HTERT RPE-1 (cell line): ENCODE measurements around the gene RGS7BP.
"Not testable (repeated sequence)": the region's sequence is repeated elsewhere in the genome, so short reads cannot be mapped to it uniquely, and the experiment has no call there.

Source experiments
- in situ Hi-C: fragments of 300-500 bp; cut with MboI; formaldehyde crosslinking; loops from 4 replicates; pipeline ENCODE4 v1.14.3; 2020; ENCODE audit warnings: low sequenced_read_pairs

The RGS7BP gene

DNA sequence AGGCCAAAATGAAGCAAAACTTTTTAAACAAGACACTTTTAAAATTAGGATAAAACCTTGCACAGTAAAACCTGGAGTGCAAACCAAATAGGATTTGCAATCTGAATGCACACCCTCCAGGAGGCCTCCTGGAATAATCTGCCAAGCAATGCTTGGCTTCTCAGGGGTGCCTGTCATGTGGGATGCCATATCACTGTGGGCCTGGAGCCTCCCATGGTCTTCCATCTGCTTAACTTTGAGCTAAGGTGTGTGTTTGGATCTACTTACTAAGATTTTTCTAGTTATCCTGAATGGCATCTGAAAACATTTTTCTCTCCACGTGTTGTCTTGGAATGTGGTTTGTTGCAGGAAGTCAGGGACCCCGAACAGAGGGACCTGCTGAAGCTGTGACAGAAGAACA lies 52.1 kb downstream of the RGS7BP start:
- in situ Hi-C loops = no loop called here

DNA sequence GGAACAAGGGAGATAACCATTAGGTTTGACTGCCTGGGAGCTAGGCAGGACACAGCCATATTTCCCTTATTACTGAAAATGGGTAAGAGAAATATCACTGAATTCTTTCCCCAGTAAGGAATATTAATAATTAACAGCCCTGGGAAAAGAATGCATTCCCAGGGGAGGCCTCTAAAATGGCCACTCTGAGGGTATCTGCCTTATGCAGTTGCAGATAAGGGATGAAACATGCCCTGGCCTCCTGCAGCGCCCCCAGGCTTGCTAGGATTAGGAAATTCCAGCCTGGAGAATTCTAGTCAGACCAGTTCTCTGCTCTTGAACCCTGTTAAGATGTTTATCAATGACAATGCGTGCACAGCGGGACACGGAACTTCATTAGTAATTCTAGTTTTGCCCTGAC lies 52.8 kb downstream of the RGS7BP start:
- in situ Hi-C loops = not testable (repeated sequence)

DNA sequence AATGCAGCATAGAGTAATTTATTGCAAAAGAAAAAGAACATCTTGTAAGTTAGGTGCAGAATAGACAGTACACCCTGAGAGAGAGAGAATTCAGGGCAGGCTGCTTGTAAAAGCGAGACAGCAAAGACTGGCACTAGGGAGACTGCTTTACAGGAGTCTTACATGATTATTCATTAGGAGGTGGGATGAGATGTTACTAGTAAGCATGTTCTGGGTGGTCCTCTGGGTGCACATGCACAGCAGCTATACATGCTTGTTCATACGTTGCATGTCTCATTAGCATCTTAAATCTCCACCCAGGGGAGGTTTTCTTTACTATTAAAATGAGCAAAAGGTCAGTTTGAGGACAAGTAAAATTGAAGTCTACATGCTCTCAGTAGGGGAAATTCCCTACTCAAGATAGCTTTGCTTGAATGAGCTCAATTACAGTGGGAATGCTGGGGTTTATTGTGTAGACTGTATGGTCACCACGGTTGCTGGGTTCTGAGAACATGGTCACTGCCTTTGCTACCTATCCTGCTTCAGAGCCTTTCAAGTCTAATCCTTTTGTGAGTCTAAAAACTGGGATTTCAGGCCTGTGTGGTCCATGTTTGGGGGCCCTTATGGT lies 60.6 kb downstream of the RGS7BP start:
- in situ Hi-C loops = no loop called here

DNA sequence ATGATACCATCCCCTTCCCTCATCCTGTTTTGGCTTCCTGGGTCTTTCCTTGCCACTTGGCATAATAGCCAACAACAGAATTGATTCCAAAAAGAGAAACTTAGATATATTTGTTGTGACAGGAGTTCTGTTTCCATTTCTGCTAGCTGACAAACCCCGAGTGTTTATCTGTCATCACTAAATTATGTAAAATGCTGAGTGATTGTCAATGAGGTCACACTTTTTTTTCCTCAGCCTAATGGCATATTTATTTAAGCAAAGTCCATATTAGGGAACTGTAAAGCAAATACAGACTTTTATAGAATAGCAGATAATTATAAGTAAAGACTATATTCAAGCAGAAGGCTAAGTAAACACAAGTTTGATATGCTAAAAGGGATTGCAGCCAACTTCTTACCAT lies 64.0 kb downstream of the RGS7BP start:
- in situ Hi-C loops = no loop called here

DNA sequence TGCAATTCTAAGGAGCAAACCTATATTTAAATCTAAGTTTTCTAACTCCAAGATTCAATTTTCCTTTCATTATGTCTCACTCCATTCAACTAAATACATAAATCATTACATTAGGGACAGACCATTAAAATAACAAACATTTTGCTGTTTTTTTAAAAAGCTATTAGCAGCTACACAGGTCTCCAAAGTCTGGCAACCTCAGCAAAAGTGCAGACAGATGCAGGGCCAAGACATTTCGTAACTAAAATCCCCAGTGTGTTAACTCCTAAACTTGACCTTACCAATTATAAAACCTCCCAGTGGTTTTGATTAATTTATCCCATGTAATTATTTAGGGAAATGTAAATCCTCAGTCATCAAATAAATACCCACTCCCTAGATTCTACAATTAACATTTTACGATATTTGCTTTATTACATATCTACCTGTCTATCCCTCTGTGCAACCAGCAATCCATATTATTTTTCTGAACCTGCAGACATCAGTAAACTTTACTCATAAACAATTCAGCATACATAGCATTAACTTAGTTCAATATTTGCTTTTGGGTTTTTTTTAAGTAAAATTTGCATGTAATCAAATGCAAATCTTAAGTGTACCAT lies 64.7 kb downstream of the RGS7BP start:
- in situ Hi-C loops = no loop called here

DNA sequence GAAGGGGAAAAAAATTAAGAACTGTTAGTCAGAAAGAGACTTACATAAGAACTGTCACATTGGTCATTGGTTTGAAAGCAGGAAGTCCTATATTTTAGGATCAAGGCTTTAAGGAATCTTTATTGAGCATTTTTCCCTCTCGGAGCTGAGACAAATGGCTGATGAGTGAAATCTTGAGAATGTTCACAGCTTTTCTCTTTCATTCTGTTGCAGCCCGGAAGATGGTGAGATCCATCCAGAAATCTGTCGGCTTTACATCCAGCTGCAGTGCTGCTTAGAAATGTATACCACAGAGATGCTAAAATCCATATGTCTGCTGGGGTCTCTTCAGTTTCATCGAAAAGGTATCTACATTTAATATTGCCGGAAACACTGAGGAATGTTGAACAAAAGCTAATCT lies 69.7 kb downstream of the RGS7BP start:
- in situ Hi-C loops = no loop called here

DNA sequence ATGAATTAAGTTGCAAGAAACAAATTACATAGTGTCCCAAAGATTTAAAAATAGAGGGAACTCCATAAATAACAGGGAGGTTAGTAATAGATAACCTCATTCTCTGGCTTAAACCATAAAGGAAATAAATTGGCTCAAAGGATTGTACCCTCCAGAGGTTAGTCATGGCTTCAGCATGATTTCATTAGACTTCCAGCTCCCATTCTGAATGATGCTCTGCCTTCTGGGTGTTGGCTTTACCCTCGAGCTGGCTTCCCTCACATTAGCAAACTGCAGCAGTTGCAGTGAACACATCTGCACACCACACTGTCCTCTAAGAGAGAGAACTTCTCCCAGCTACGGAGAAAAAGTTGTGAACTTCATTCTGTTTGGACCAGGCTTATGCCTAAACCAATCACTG lies 70.4 kb downstream of the RGS7BP start:
- in situ Hi-C loops = no loop called here

DNA sequence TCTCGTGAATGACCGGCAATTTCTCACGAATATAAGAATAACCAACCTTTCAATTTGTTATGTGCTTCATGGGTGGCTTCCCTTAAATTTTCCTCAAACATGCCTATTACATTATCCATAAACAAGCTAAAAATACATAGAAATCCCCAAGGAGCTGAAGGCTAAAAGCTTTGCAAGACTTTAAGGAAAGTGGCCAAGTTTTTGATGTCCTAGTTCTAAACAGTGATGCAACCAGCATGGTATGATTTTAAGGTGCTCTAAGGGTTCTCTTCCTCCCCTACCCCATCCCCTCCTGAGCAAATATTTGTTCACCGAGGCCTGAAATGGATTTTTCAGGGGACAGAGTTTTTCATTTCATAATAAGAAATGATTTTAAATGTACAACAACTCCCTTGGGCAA lies 79.8 kb downstream of the RGS7BP start:
- in situ Hi-C loops = no loop called here

DNA sequence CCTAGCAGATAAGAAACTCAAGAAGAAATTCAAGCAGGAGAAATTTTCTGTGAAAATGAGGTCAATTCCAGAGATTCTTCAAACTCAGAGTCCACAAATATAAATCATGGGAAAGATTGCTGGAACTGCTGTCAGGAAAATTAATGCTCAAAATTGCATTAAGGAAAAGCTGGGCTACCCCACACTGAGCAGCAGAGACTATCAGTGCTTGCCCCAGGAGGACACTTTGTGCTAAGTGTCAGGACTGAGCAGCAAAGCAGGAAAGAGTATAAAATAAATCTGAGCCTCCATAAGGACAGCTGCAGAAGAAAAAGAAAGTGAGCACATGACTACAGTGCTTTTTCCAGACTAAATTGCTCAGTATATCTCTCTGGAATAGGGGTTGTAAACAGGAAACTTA lies 81.6 kb downstream of the RGS7BP start:
- in situ Hi-C loops = no loop called here

DNA sequence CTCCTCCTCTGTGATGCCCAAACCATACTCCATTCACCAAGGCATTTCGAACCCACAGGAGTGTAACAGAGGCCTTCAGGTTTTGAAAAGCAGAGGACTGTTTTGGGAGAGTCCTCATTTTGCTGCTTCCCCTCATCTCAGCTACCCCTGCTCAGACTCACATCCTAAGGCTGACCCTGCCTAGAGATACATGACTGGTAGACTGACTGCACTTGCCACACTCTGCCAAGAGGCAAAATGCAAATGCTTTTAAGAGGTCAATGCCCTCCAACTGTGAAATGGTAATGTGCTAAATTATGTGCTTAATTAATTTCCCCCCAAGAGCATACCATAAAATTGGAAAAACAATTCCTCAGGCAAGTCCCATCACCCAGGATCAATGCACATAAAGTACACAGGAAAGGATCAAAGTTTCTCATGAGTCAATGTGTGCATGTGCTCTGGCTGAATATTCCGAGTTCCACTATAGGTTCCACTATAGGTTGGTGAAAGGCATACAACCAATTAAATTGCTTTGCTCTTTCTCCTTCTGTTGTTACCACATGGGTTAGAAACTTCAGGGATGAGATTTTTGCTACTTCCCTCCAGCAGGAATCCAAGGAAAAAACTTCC lies 87.0 kb downstream of the RGS7BP start:
- in situ Hi-C loops = no loop called here

DNA sequence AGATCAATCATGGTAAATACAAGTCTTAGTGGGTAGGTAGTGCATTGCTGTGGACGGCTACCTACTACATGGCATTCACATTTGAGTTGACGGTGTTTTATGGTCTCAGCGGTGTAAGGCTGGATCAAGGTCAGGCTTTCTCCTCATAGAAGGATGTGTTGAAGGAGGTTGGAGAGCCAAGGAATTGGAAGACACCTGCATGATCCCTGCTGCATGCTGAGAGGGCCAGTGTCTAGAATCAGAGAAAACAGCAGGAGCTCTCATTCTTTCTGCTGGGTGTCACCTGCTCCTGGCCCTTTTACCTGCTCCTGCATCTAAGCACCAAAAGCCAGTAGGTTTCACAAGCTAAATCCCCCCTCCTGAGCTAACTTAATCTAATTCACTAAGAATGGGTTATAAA lies 88.2 kb downstream of the RGS7BP start:
- in situ Hi-C loops = no loop called here

DNA sequence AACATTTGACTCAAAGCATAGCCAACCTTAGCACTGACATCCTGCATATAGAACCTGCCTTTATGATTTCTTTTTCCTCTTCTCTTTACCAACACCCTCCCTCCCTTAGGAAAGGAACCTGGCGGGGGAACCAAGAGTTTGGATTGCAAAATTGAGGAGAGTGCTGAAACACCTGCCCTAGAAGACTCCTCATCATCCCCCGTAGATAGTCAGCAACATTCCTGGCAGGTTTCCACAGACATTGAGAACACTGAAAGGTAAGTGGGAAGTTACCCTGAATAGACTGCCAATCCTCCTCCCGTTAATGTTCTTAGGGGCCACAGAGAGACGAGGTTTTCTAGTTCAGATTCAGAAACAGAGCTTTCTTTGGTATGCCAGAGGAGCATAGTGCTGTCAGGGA lies 88.8 kb downstream of the RGS7BP start:
- in situ Hi-C loops = no loop called here

DNA sequence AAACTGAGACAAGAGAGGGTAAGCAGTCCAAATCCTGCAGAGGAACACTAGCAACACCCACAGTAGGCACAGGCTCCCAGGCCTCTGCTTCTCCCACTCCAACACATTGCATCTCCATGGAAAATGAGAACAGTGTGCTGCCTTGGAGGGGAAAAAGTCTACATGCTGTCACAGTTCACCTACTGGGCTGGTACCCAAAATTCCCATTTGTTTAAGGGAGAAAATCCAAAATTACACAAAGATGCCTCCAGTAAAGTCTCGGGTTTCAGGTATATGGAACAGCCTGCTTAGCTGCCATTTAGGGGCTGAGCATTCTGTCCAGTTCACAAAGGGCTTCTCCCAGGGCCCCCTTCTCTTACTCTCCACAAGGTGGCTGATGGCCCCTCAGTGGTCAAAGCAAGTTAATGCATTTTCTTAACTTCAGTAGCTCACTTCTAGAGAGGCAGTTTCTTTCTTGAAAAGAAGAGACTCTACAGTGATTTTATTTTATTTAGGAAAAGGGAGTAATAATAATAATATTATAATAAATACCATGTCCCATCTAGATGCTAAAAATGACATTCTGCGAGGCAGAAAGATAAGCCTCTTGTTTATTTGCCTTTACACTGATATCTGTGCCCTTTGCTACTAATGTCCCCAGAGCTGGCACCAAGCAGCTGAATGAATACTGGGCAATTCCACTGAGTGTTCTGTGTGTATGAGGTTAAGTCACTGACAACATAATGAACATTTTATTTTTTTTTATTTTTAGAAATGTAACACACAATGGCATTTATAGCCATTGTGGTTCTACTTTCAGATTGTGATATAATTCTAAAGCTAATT lies 89.4 kb downstream of the RGS7BP start:
- in situ Hi-C loops = no loop called here

DNA sequence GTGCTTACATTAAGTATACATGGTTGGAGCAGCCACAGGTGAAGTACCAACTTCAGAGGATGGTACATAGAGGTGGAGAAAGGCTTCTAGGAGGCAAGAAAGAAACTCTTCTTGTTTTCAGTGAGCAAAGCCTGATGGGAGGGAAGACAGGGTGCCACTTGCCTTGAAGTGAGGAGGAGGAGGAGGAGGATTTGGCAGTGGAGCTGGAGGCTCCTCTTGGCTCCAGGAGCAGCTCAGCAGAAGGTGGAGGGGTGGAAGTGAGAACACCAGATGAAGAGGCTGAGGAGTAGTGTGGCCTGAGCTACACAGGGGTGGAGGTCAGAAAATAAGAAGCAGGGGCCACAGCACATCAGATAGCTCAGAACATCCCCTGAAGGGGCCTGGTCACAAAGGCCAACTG lies 93.4 kb downstream of the RGS7BP start:
- in situ Hi-C loops = no loop called here

DNA sequence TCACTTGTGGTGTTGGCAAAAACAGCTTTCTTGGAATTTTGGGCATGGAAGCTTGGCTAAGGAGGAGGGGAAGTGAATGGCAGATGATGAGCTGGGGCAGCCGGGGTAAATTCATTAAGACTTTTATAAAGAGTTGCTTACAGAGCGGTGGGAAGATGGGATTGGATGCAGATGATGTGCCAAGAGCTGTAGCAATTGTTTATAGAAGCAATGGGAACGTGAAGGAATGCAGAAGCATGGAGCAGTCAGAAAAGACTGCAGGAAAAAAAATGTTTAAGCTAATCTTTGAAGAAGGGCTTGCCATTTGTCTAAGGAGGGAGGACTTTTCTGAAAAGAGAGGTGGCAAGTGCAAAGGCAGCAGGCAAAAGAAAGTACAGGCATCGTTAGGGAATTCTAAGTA lies 97.9 kb downstream of the RGS7BP start:
- in situ Hi-C loops = no loop called here

DNA sequence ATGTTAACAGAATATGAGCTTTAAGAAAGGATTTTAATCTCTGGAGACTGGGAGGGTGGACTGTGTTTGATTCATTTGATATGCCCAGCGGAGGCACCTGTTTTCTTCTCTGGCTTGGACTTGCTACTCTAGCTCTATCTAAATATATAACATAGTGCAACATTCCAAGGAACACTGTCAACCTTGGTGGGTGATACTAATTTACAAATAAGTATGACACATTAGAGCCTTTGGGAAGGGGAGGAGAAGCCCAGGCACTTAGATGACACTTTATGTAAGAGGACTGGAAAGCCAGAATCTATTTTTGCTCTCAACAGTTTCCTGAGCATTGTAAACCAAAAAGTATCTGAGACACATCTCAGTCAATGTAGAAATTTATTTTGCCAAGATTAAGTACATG lies 101.1 kb downstream of the RGS7BP start:
- in situ Hi-C loops = no loop called here

DNA sequence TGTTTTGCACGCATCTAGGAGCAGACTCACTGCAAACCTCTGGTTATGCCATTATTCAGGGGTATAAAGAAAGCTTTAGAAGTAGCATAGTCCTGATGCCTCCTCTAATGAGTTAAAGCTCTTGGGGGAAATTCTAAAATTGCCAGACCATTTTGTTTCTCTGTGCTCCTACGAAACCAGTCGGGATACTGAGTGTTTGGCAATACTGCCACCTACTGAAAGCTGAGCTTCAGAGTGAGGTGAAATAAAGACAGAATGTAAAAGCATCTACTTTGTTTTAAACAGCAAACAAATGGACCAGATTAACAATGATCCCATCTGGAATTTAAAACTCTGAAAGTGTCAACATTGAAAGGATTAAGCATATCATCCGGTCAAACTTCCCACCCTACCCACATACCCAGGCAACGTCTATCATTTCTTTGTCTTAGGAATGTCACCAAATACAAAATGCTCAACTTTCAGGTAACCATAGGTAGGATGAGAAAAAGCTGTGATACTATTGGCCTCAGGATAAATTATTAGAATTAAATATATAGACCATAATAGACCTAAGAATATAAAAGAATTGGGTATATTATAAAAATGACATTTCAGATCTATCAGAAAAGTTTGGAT lies 106.6 kb downstream of the RGS7BP start:
- in situ Hi-C loops = no loop called here

DNA sequence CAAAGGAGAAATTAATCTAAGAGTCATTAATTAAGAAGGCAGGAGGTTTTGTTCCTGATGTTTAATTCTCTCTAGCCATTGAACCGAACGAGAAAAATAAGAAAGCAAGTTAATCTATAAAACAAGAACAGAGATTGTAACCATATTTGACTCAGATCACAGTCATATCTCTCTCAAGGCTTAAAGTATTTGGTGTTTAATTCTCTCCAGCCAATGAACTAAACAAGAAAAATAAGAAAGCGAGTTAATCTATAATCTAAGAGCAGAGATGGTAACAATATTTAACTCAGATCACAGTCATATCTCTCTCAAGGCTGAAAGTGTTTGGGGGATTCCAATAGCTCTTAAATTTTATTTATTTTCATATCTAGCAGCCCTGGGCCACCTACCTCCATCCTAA lies 110.1 kb downstream of the RGS7BP start:
- in situ Hi-C loops = no loop called here

DNA sequence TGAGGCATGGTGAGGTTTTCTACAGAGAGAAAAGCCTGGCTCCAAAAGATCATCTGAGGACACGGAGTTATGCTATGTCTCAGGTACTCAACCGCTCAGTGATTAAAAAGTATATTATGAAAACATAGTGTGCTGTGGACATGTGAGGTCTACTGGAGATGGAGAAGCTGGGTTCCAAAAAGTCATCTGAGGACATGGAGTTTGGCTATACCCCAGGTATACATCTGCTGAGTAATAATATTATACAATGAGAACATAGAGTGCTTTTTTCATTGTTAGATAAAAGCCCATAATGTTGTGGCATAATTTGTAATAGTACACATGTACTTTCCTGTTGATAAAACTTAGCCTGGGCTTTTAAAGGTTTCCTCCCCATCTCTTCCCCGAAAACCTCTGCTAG lies 113.8 kb downstream of the RGS7BP start:
- in situ Hi-C loops = no loop called here

DNA sequence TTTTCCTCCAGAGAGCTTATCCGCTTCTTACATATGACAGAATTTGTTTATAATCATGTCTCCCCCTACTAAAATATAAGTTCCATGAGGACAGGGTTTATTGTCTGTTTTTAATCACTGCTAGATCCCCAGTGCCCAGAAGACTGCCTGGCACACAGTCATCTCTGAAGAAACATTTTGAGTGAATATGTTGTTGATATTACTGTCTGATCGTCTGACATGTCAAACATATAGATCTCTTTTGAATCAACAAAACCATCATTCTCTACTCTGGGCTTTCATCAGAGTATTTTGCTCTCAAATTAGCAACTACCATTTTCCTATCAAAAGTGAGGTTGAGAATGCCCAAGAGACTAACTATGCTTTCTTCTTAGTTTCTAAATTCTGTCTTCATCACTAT lies 117.2 kb downstream of the RGS7BP start:
- in situ Hi-C loops = no loop called here

DNA sequence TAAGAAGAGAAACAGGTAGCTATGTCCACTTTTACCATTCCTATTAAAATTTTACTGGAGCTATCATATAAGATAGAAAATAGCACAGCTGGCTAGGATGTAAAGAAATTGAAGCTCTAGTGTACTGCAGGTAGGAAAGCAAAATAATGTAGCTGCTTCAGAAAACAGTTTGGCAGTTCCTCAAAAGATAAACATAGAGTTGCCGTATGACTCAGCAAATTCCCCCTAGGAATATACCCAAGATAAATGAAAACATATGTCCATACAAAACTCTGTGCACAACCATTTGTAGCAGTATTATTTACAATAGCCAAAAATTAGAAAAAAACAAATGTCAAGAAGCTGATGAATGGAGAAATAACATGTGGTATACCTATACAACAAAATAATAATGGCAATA lies 119.9 kb downstream of the RGS7BP start:
- in situ Hi-C loops = no loop called here

DNA sequence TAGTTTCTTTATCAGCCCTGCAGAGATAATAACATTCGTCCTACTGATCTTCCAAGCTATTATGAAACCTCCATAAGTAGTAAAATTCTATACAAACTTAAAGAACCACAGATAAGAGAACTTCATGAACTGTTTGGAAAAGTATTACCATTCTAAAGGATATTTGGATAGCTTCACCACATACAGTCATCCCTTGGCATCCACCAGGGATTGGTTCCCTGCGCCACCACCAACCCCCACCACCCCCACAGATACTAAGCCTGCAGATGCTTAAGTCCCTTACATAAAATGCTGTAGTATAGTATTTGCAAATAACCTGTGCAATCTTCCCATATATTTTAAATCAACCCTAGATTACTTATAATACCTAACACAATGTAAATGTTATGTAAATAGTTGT lies 123.1 kb downstream of the RGS7BP start:
- in situ Hi-C loops = no loop called here
